CD14-positive monocyte (primary cell): ENCODE data around the gene TRPM7. TPM values are rescaled to one million over a fixed set of nuclear protein-coding genes. Genes with fewer than 3 reads are reported as not detected.

Experiments
- DNase-seq, 3 donors: peaks; one replicate each; pipeline ENCODE4 v3.0.0-alpha.2; 2011 to 2022
- H2AFZ ChIP-seq: 2 replicates; pipeline ENCODE4 v1.6.0; 2012; ENCODE audit warnings: mild to moderate bottlenecking, low read depth, low read length, inconsistent platforms; ENCODE audit not compliant: insufficient read depth, poor library complexity, severe bottlenecking
- H3K27ac ChIP-seq, 2 donors: 1 replicate in 1 of 2; 2 replicates in 1 of 2; pipeline ENCODE4 v1.5.1; 2012 to 2013; ENCODE audit warnings: low read length in 2 of 2, control low read depth in 1 of 2, inconsistent platforms in 1 of 2, low read depth in 1 of 2, mild to moderate bottlenecking in 1 of 2
- H3K27me3 ChIP-seq, 2 donors: one replicate each; pipeline versions ENCODE4 v1.6.0 to v1.6.1; 2011 to 2013; ENCODE audit warnings: low read length in 2 of 2; ENCODE audit not compliant: control insufficient read depth in 2 of 2, insufficient read depth in 2 of 2
- H3K36me3 ChIP-seq, 2 donors: replicated peaks in 1 of 2; 1 replicate in 1 of 2; 2 replicates in 1 of 2; pipeline versions ENCODE4 v1.5.1 to v1.6.1; 2012 to 2013; ENCODE audit warnings: low read length in 2 of 2, control low read depth in 1 of 2, inconsistent platforms in 1 of 2, mild to moderate bottlenecking in 1 of 2; ENCODE audit not compliant: insufficient read depth in 2 of 2, control insufficient read depth in 1 of 2
- H3K4me1 ChIP-seq, 2 donors: 1 replicate in 1 of 2; 2 replicates in 1 of 2; pipeline versions ENCODE4 v1.5.1 to v1.6.1; 2012 to 2013; ENCODE audit warnings: low read length in 2 of 2, control low read depth in 1 of 2, inconsistent platforms in 1 of 2, mild to moderate bottlenecking in 1 of 2, moderate library complexity in 1 of 2; ENCODE audit not compliant: insufficient read depth in 2 of 2, control insufficient read depth in 1 of 2
- H3K4me2 ChIP-seq: replicated peaks from 2 replicates; pipeline ENCODE3; 2012; ENCODE audit warnings: low read length, moderate library complexity, mild to moderate bottlenecking; ENCODE audit not compliant: poor library complexity, severe bottlenecking; ENCODE audit errors: extremely low read depth
- H3K4me3 ChIP-seq, 3 experiments: fragments of 200-600 bp in 1 of 3; sonication (generic) in 1 of 3; replicated peaks in 1 of 3; 1 replicate in 2 of 3; 2 replicates in 1 of 3; pipeline ENCODE4 v1.5.1; 2011 to 2013; ENCODE audit warnings: low read length in 3 of 3, mild to moderate bottlenecking in 3 of 3, control low read depth in 2 of 3, low read depth in 2 of 3, inconsistent platforms in 1 of 3, moderate library complexity in 1 of 3
- H3K79me2 ChIP-seq: 2 replicates; pipeline ENCODE4 v1.6.0; 2012; ENCODE audit warnings: mild to moderate bottlenecking, control low read depth, inconsistent platforms, low read length, moderate library complexity; ENCODE audit not compliant: insufficient read depth
- H3K9ac ChIP-seq: 2 replicates; pipeline ENCODE4 v1.6.0; 2017; ENCODE audit warnings: low read length, mild to moderate bottlenecking; ENCODE audit not compliant: insufficient read depth, poor library complexity, severe bottlenecking
- H3K9me3 ChIP-seq, 2 donors: replicated peaks in 1 of 2; 1 replicate in 1 of 2; 2 replicates in 1 of 2; pipeline versions ENCODE4 v1.5.1 to v1.6.1; 2012 to 2013; ENCODE audit warnings: low read length in 2 of 2, control low read depth in 1 of 2; ENCODE audit not compliant: control insufficient read depth in 1 of 2, insufficient read depth in 1 of 2
- H4K20me1 ChIP-seq: 2 replicates; pipeline ENCODE4 v1.6.0; 2012; ENCODE audit warnings: mild to moderate bottlenecking, low read length, control low read depth, moderate library complexity; ENCODE audit not compliant: insufficient read depth
- H3K27ac Mint-ChIP-seq, 7 donors: one replicate each; pipeline ENCODE4 v1.8.0; 2020; ENCODE audit warnings: mild to moderate bottlenecking in 7 of 7, mixed read lengths in 7 of 7, moderate library complexity in 6 of 7, inconsistent platforms in 2 of 7
- H3K27me3 Mint-ChIP-seq, 3 donors: one replicate each; pipeline ENCODE4 v1.8.0; 2021 to 2022; ENCODE audit warnings: low read depth in 3 of 3, mild to moderate bottlenecking in 3 of 3, mixed read lengths in 3 of 3, moderate library complexity in 3 of 3, inconsistent platforms in 1 of 3
- H3K36me3 Mint-ChIP-seq, 2 donors: one replicate each; pipeline ENCODE4 v1.8.0; 2020; ENCODE audit warnings: mixed read lengths in 2 of 2, inconsistent platforms in 1 of 2, mild to moderate bottlenecking in 1 of 2
- H3K4me1 Mint-ChIP-seq: one replicate; pipeline ENCODE4 v1.8.0; 2020; ENCODE audit warnings: mild to moderate bottlenecking, mixed read lengths
- H3K4me3 Mint-ChIP-seq, 2 donors: one replicate each; pipeline ENCODE4 v1.8.0; 2020; ENCODE audit warnings: mild to moderate bottlenecking in 2 of 2, mixed read lengths in 2 of 2, moderate library complexity in 1 of 2
- H3K9me3 Mint-ChIP-seq, 7 donors: one replicate each; pipeline ENCODE4 v1.8.0; 2020 to 2022; ENCODE audit warnings: mixed read lengths in 7 of 7, mild to moderate bottlenecking in 6 of 7, moderate library complexity in 6 of 7, inconsistent platforms in 2 of 7
- CTCF ChIP-seq: fragments of 200-600 bp; IDR thresholded peaks from one replicate; pipeline ENCODE4 v1.8.0; 2022; ENCODE audit warnings: antibody characterized with exemption, mild to moderate bottlenecking
- WGBS: methylation state at CpG from one replicate; pipeline ENCODE4 v1.1.5; 2013; ENCODE audit warnings: missing lambda C conversion rate; ENCODE audit not compliant: insufficient coverage; 5-methylcytosine and 5-hydroxymethylcytosine counted together
- intact Hi-C, 2 donors: fragments of 100-400 bp; cut with micrococcal nuclease; formaldehyde crosslinking; loops; one replicate each; pipeline versions ENCODE4 v1.15.0 to v1.15.1; 2023
- polyA plus RNA-seq, 3 donors: library from polyadenylated mRNA; depleted of rRNA in 1 of 3; unstranded in 2 of 3; stranded (reverse) in 1 of 3; fragments of 300-500 nt in 2 of 3; fragments of >200 nt in 1 of 3; fragmentation: Illumina TruSeq in 2 of 3; gene quantifications; 1 replicate in 2 of 3; 2 replicates in 1 of 3; pipeline ENCODE4 v1.2.3, GENCODE V29; 2012 to 2021

TRPM7 gene
- polyA plus RNA-seq, 3 donors = 5.5 to 22.4 (median 8.1) TPM

DNA sequence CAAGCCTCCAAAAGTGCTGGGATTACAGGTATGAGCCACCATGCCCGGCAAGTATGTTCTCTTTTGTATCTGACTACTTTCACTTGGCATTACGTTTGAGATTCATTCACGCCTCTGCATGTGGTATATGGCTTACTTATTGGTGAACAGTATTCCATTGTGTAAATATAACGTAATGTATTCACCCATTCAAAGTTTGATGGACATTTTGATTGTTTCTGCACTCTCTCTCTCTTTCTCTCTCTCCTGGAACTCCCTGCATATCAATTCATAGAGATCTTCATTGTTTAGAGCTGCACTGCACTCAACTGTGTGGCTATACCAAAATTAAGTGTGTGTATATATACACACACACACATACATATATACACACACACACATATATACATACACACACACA lies 48.6 kb upstream of the TRPM7 start:
- Mint-ChIP-seq H3K27me3 (peaks cover 0 to 2% (median 0%) of the 10 kb centered on the region in 3 donors), H3K4me1 (no peaks in the 10 kb centered on the region), H3K36me3 (peaks cover 64 to 87% of the 10 kb centered on the region in 2 donors), H3K4me3 (no peak overlapping the region), H3K9me3 (no peaks in the 10 kb centered on the region), H3K27ac (peak overlapping the region in 1 of 7 donors; percentile 25)
- Histone ChIP-seq H3K4me2 (no peak overlapping the region), H3K79me2 (no peaks in the 10 kb centered on the region), H3K4me1 (no peaks in the 10 kb centered on the region), H3K4me3 (no peak overlapping the region), H2AFZ (no peak overlapping the region), H3K36me3 (peaks cover 76 to 99% of the 10 kb centered on the region in 2 donors), H3K9ac (no peak overlapping the region), H4K20me1 (no peaks in the 10 kb centered on the region), H3K9me3 (no peaks in the 10 kb centered on the region), H3K27ac (no peak overlapping the region), H3K27me3 (no peaks in the 10 kb centered on the region)
- no CpG with 5 or more reads among the region's 4 CpGs for WGBS
- TF ChIP-seq CTCF = no peak
- intact Hi-C loops = no loop called here
- no peak for DNase-seq

GRCh38 chr15:50726315-50726714 lies 39.7 kb upstream of the TRPM7 start:
- peaks cover 74 to 97% of the 10 kb centered on the region in 2 donors for H3K36me3 ChIP-seq
- H3K4me2 ChIP-seq = no peak overlapping the region
- H3K79me2 ChIP-seq = no peaks in the 10 kb centered on the region
- Mint-ChIP-seq H3K27me3 (no peaks in the 10 kb centered on the region), H3K4me1 (no peaks in the 10 kb centered on the region), H3K4me3 (no peak overlapping the region), H3K9me3 (peaks cover 0 to 4% (median 0%) of the 10 kb centered on the region in 7 donors), H3K27ac (no peak overlapping the region), H3K36me3 (peaks cover 71 to 87% of the 10 kb centered on the region in 2 donors)
- H3K9ac ChIP-seq = no peak overlapping the region
- no peak for TF ChIP-seq CTCF
- H3K4me3 ChIP-seq = no peak overlapping the region
- intact Hi-C loops = no loop called here
- WGBS = no CpG with 5 or more reads among the region's 1 CpG
- no peaks in the 10 kb centered on the region for H3K9me3 ChIP-seq
- no peaks in the 10 kb centered on the region for H3K27me3 ChIP-seq
- no peak overlapping the region for H2AFZ ChIP-seq
- DNase-seq = no peak
- no peaks in the 10 kb centered on the region for H3K4me1 ChIP-seq
- H4K20me1 ChIP-seq = no peaks in the 10 kb centered on the region
- H3K27ac ChIP-seq = no peak overlapping the region
